DOHH2 (cell line): ENCODE data around the gene PARP16.

Source experiments
- CTCF ChIP-seq: fragments of 200-600 bp; sonication (generic); IDR thresholded peaks from one replicate; pipeline ENCODE4 v1.5.1; 2014; ENCODE audit warnings: antibody characterized with exemption, mild to moderate bottlenecking, low read depth, low read length; ENCODE audit not compliant: poor library complexity, severe bottlenecking
- EZH2phosphoT487 ChIP-seq: fragments of 200-600 bp; sonication (generic); IDR thresholded peaks from 2 replicates; pipeline ENCODE4 v1.6.1; 2017; ENCODE audit warnings: borderline replicate concordance, mild to moderate bottlenecking, antibody characterized with exemption, low read length, moderate library complexity, mixed read lengths

DNA sequence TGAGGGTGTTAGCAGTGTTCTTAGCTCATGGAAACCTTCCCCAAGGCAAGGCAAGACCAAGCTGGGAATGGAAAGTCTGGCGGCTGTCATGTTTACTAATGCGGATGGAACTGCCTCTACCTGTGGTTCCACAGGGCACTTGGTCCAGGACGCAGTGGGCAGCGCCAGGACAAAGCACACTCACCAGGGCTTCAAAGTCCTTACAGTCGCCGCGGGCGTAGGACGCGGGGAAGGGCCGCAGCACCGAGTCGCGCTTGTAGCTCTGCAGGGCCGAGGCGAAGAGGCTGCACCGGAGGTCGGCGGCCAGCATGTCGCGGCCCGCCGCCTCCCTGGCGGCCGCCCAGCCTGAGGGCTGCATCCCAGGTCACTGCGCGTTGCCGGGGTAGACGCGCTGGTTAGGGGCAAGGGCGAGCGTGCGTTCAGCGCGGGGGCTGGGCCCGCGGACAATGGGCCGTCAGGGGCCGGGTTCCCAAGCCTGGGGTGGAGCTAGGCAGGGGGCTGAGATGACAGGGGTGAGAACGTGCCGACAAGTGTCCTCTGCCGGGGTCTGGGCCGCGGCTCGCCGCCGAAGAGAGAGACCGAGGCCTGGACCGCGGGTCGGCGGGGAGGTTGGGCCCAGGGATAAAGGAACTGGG, 497 bp downstream of the PARP16 start:
- no peak for TF ChIP-seq CTCF
- no peak for TF ChIP-seq EZH2phosphoT487
